ENCODE measurements around the gene ATP5F1A.
A peak's percentile ranks its signal among the peaks of the same experiment; 100 is the strongest.
"Not testable (repeated sequence)": the region's sequence is repeated elsewhere in the genome, so short reads cannot be mapped to it uniquely, and the experiment has no call there.

ATP5F1A gene

DNA sequence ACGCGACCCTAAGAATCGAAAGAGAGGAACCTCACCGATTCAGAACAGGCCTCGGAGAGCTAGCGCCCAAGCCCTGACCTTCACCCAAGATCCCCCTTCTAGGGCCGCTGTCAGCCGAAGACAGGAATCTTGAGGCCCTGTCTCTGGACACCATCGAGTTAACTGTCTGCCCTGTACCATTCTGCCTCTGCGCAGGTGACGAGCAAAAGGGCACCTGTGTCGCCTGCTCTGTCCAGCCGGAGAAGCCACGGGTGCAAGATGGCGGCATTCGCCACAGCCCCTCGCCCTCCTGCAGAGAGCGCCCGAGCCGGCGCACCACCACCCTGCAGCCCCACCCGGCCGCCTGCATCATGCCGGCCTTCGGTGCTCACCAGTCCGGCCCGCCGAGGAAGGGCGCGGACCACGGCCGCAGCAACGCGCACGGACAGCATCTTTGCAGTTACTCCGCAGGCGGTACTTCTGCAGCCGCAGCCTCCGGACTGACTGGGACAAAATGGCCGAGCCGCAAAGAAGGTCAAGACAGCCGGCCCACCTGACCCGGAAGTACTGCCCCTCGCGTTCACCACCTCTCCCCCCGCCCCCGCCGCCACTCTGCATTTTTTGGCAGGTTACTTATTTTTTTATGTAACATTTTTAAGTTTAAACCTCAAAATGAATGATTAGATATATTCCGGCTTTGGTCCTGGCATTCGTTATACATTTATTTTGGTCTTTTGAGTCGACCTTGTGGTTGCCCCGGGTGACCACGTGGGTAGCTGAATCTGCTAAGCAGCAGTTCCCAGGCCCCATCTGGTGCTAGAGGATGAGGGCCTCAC lies at the start of gene ATP5F1A:
Gene ATP5F1A, minus strand, starts transcription at position 496 of the 815 bp plus-strand sequence. Its CDS starts 65 bp downstream, at position 431.
- Histone ChIP-seq H3K27ac (ENCODE audit: low read length) (no peak within 1 kb of the TSS), H3K4me1 (ENCODE audit: control insufficient read depth, insufficient read depth, low read length) (no peaks in the 10 kb centered on the region), H3K9me3 (ENCODE audit: control insufficient read depth, insufficient read depth, low read length) (no peaks in the 10 kb centered on the region), H3K27me3 (ENCODE audit: control insufficient read depth, insufficient read depth, low read length) (no peaks in the 10 kb centered on the region), H3K4me3 (ENCODE audit: low read length) (peak within 1 kb of the TSS; percentile 98), H3K36me3 (ENCODE audit: control insufficient read depth, insufficient read depth, low read length) (peaks cover 3% of the 10 kb centered on the region; the same call in 1 of the 2 replicates)
- no CpG with 5 or more reads among the region's 53 CpGs for WGBS (ENCODE audit: insufficient coverage, insufficient read length)
- no peak for DNase-seq (ENCODE audit: low read depth, low spot score)

DNA sequence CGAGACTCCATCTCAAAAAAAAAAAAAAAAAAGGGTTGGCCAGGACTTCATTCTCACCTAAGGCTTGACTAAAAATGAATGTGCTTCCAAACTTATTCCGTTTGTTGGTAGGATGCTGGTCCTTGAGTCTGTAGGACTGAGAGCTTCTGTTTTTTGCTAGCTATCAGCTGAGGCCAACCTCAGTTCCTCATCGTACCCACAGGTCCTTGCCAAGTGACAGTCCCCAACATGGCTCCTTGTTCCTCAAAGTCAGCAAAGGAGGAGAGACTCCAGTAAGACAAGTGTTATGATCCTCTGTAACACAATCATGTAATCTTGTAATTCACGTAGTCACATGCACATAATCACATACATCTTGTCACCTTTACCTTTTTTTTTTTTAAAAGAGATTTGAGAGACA lies 43.1 kb upstream of the ATP5F1A start:
- H3K4me3 ChIP-seq (ENCODE audit: low read length), result no peak overlapping the region
- no CpG with 5 or more reads among the region's 4 CpGs for WGBS (ENCODE audit: insufficient coverage, insufficient read length)
- no peak for DNase-seq (ENCODE audit: low read depth, low spot score)

DNA sequence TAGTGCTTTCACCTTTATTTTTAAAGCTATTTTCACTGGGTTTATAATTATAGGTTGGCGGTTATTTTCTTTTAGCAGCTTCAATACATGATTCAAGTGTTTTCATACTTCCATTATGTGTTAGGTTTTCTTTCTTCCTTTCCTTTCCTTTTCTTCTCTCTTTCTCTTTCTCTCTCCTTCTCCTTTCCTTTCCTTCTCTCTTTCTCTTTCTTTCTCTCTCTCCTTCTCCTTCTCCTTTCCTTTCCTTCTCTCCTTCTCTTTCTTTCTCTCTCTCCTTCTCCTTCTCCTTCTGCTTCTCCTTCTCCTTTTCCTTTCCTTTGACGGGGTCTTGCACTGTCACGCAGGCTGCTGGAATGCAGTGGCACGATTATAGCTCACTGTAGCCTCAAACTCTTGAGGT lies 42.1 kb upstream of the ATP5F1A start:
- no peak for DNase-seq (ENCODE audit: low read depth, low spot score)
- no CpG with 5 or more reads among the region's 4 CpGs for WGBS (ENCODE audit: insufficient coverage, insufficient read length)
- H3K4me1 ChIP-seq (ENCODE audit: control insufficient read depth, insufficient read depth, low read length), result no peaks in the 10 kb centered on the region

More for the DNA sequence above, 43.1 kb upstream of the ATP5F1A start:
- no peaks in the 10 kb centered on the region for H3K4me1 ChIP-seq (ENCODE audit: control insufficient read depth, insufficient read depth, low read length)
- no peak overlapping the region for H3K27ac ChIP-seq (ENCODE audit: low read length)
- no peaks in the 10 kb centered on the region for H3K36me3 ChIP-seq (ENCODE audit: control insufficient read depth, insufficient read depth, low read length)
- H3K27me3 ChIP-seq (ENCODE audit: control insufficient read depth, insufficient read depth, low read length), result no peaks in the 10 kb centered on the region
- no peaks in the 10 kb centered on the region for H3K9me3 ChIP-seq (ENCODE audit: control insufficient read depth, insufficient read depth, low read length)

DNA sequence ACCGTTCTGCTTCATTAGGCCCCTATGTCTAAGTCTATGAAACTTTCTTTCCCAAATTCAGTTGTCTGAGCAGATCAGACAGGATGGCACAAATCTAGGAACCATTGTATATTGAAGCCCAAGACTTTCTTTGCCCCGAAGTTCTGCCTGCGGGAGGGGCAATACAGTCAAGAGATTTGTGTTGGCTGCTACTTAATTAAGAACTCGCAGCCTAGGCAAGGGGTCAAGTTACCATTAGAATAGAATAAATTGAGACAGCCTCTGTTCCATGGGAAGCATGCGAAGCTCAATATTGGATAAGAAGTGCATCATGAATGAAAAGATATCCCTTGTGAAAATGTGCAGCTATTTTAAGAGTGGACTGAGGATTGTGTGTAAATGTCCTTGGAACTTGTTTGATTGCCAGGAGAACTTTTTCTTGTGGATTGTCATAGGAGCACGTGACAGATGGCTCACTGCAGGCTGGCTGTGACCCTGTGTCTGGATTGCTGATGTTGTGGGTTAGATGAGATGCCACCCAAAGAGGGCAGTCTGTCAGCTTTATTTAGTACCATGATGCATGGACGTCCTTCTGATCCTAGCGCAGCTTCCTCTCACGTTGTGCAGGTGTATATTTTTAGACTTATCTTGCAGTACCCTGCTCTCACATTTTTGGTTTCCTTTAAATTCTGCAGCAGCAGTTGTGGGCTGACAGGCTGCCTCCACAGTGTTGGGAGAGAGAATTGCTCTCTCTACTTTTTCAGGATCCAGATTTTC lies 37.0 kb upstream of the ATP5F1A start:
- whole genome bisulfite sequencing (ENCODE audit: insufficient coverage, insufficient read length), result no CpG with 5 or more reads among the region's 9 CpGs

More for the DNA sequence above, 42.1 kb upstream of the ATP5F1A start:
- H3K9me3 ChIP-seq (ENCODE audit: control insufficient read depth, insufficient read depth, low read length), result no peaks in the 10 kb centered on the region
- H3K4me3 ChIP-seq (ENCODE audit: low read length), result no peak overlapping the region
- H3K36me3 ChIP-seq (ENCODE audit: control insufficient read depth, insufficient read depth, low read length), result no peaks in the 10 kb centered on the region
- H3K27me3 ChIP-seq (ENCODE audit: control insufficient read depth, insufficient read depth, low read length), result no peaks in the 10 kb centered on the region
- H3K27ac ChIP-seq (ENCODE audit: low read length), result no peak overlapping the region

DNA sequence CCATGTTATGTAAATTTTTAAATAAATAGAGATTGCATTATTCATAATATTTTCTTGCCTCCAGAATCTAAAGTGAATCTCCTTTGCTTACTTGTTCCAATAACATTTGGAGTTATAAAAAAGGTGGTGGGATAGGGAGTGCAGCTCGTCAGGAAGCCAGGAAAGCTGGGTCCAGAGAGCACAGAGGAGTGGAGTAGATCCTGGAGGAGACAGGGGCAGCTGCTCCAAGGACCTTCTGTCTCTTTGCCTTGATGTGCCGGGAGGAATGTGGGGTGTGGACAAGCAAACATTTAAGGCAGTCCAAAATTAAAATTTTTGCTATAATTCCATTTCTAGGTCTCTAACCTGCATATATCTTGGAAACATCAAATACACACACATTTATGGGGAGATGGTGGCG lies 35.4 kb upstream of the ATP5F1A start:
- DNase-seq (ENCODE audit: low read depth, low spot score), result no peak
- Histone ChIP-seq H3K4me3 (ENCODE audit: low read length) (no peak overlapping the region), H3K36me3 (ENCODE audit: control insufficient read depth, insufficient read depth, low read length) (peaks cover 5% of the 10 kb centered on the region; the same call in 1 of the 2 replicates), H3K27ac (ENCODE audit: low read length) (no peak overlapping the region), H3K9me3 (ENCODE audit: control insufficient read depth, insufficient read depth, low read length) (no peaks in the 10 kb centered on the region), H3K27me3 (ENCODE audit: control insufficient read depth, insufficient read depth, low read length) (no peaks in the 10 kb centered on the region), H3K4me1 (ENCODE audit: control insufficient read depth, insufficient read depth, low read length) (no peaks in the 10 kb centered on the region)
- WGBS (ENCODE audit: insufficient coverage, insufficient read length), result no CpG with 5 or more reads among the region's 3 CpGs

More for the DNA sequence above, 37.0 kb upstream of the ATP5F1A start:
- DNase-seq (ENCODE audit: low read depth, low spot score), result no peak
- H3K27me3 ChIP-seq (ENCODE audit: control insufficient read depth, insufficient read depth, low read length), result no peaks in the 10 kb centered on the region
- H3K4me1 ChIP-seq (ENCODE audit: control insufficient read depth, insufficient read depth, low read length), result no peaks in the 10 kb centered on the region
- no peak overlapping the region for H3K4me3 ChIP-seq (ENCODE audit: low read length)
- H3K36me3 ChIP-seq (ENCODE audit: control insufficient read depth, insufficient read depth, low read length), result no peaks in the 10 kb centered on the region
- H3K27ac ChIP-seq (ENCODE audit: low read length), result no peak overlapping the region
- no peaks in the 10 kb centered on the region for H3K9me3 ChIP-seq (ENCODE audit: control insufficient read depth, insufficient read depth, low read length)

DNA sequence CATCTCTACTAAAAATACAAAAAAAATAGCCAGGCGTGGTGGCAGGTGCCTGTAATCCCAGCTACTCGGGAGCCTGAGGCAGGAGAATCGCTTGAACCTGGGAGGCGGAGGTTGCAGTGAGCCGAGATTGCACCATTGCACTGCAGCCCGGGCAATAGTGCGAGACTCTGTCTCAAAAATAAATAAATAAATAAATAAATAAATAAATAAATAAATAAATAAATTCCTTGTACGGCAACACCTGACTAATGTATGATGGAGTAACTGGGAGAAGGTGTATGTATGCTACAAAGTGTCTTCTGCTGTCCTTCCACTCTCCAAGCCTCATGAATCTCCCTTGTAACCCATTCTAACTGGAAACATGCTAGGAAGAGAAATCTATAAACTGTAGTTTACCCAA lies 32.5 kb upstream of the ATP5F1A start:
- no CpG with 5 or more reads among the region's 8 CpGs for WGBS (ENCODE audit: insufficient coverage, insufficient read length)

DNA sequence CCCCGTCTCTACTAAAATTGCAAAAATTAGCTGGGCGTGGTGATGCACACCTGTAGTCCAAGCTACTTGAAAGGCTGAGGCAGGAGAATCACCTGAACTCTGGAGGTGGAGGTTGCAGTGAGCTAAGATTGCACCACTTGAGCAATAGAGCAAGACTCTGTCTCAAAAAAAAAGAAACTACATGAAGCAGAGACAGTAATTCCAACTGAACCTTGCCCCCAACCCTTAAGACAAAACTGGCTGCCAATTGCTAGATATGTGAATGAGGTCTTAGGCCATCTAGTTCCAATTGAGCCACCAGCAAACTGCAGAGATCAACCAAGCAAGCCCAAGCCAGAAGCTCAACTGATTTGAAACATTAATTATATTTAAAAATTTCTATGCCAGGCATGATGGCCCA lies 32.0 kb upstream of the ATP5F1A start:
- Histone ChIP-seq H3K36me3 (ENCODE audit: control insufficient read depth, insufficient read depth, low read length) (peaks cover 7% of the 10 kb centered on the region; the same call in 1 of the 2 replicates), H3K27me3 (ENCODE audit: control insufficient read depth, insufficient read depth, low read length) (no peaks in the 10 kb centered on the region), H3K4me3 (ENCODE audit: low read length) (no peak overlapping the region), H3K4me1 (ENCODE audit: control insufficient read depth, insufficient read depth, low read length) (no peaks in the 10 kb centered on the region), H3K9me3 (ENCODE audit: control insufficient read depth, insufficient read depth, low read length) (no peaks in the 10 kb centered on the region), H3K27ac (ENCODE audit: low read length) (no peak overlapping the region)
- DNase-seq (ENCODE audit: low read depth, low spot score), result no peak
- WGBS (ENCODE audit: insufficient coverage, insufficient read length), result no CpG with 5 or more reads among the region's 2 CpGs

More for the DNA sequence above, 32.5 kb upstream of the ATP5F1A start:
- not testable (repeated sequence) for H3K27ac ChIP-seq (ENCODE audit: low read length); H3K27me3 ChIP-seq (ENCODE audit: control insufficient read depth, insufficient read depth, low read length); H3K9me3 ChIP-seq (ENCODE audit: control insufficient read depth, insufficient read depth, low read length); H3K36me3 ChIP-seq (ENCODE audit: control insufficient read depth, insufficient read depth, low read length); H3K4me1 ChIP-seq (ENCODE audit: control insufficient read depth, insufficient read depth, low read length); H3K4me3 ChIP-seq (ENCODE audit: low read length); DNase-seq (ENCODE audit: low read depth, low spot score)

DNA sequence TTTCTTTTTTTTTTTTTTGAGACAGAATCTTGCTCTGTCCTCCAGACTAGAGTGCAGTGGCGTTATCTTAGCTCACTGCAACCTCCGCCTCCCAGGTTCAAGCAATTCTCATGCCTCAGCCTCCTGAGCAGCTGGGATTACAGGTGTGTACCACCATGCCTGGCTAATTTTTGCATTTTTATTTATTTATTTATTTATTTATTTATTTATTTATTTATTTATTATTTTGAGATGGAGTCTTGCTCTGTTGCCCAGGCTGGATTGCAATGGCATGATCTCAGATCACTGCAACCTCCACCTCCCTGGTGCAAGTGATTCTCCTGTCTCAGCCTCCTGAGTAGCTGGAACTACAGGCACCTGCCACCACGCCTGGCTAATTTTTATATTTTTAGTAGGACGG lies 28.5 kb upstream of the ATP5F1A start:
- not testable (repeated sequence) for H3K36me3 ChIP-seq (ENCODE audit: control insufficient read depth, insufficient read depth, low read length); H3K4me3 ChIP-seq (ENCODE audit: low read length); H3K27ac ChIP-seq (ENCODE audit: low read length); H3K9me3 ChIP-seq (ENCODE audit: control insufficient read depth, insufficient read depth, low read length); DNase-seq (ENCODE audit: low read depth, low spot score); H3K27me3 ChIP-seq (ENCODE audit: control insufficient read depth, insufficient read depth, low read length); H3K4me1 ChIP-seq (ENCODE audit: control insufficient read depth, insufficient read depth, low read length)
- WGBS (ENCODE audit: insufficient coverage, insufficient read length), result no CpG with 5 or more reads among the region's 4 CpGs

DNA sequence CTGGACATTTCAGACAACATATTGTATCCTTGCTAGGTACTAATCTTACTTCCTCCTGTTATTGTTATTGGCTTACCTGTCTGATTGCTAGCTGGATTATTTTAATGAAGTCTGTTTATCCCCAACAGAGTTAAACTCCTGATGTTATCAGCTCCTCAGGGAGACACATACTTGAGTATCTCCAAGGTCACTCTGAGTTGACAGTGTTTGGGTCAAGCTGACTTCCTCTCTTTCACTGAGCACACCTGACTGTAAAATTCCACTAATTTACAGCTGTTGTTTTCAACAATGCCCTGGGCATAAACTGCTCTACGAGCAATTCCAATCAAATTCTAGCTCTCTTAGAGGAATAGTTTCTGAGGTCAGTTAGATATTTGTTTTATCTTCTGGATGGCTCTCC lies 15.7 kb upstream of the ATP5F1A start:
- H3K27ac ChIP-seq (ENCODE audit: low read length), result no peak overlapping the region
- no peaks in the 10 kb centered on the region for H3K4me1 ChIP-seq (ENCODE audit: control insufficient read depth, insufficient read depth, low read length)
- H3K4me3 ChIP-seq (ENCODE audit: low read length), result no peak overlapping the region
- no peaks in the 10 kb centered on the region for H3K9me3 ChIP-seq (ENCODE audit: control insufficient read depth, insufficient read depth, low read length)
- peaks cover 2% of the 10 kb centered on the region; the same call in 1 of the 2 replicates for H3K36me3 ChIP-seq (ENCODE audit: control insufficient read depth, insufficient read depth, low read length)
- WGBS (ENCODE audit: insufficient coverage, insufficient read length), result no CpG with 5 or more reads among the region's 1 CpG
- H3K27me3 ChIP-seq (ENCODE audit: control insufficient read depth, insufficient read depth, low read length), result no peaks in the 10 kb centered on the region
- no peak for DNase-seq (ENCODE audit: low read depth, low spot score)

DNA sequence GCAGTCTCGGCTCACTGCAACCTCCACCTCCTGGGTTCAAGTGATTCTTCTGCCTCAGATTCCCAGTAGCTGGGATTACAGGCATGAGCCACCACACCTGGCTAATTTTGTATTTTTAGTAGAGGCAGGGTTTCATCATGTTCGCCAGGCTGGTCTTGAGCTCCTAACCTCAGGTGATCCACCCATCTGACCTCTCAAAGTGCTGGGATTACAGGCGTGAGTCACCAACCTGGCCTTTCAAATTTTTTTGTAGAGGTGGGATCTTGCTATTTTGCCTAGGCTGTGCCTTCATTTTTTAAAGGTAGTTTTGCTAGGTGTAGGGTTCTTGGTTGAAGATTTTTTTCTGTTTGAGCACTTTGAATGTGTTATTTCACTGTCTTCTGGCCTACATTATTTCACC lies 12.3 kb upstream of the ATP5F1A start:
- Histone ChIP-seq H3K4me3 (ENCODE audit: low read length) (no peak overlapping the region), H3K4me1 (ENCODE audit: control insufficient read depth, insufficient read depth, low read length) (no peaks in the 10 kb centered on the region), H3K27ac (ENCODE audit: low read length) (no peak overlapping the region), H3K9me3 (ENCODE audit: control insufficient read depth, insufficient read depth, low read length) (no peaks in the 10 kb centered on the region), H3K36me3 (ENCODE audit: control insufficient read depth, insufficient read depth, low read length) (peaks cover 2% of the 10 kb centered on the region; the same call in 1 of the 2 replicates), H3K27me3 (ENCODE audit: control insufficient read depth, insufficient read depth, low read length) (no peaks in the 10 kb centered on the region)
- no peak for DNase-seq (ENCODE audit: low read depth, low spot score)
- no CpG with 5 or more reads among the region's 3 CpGs for WGBS (ENCODE audit: insufficient coverage, insufficient read length)

Measured in iPS DF 6.9 (cell line).